DMS 273 treated with DMSO at 0.1 percent for 48 hours (cell line): Measurements from ENCODE around the gene SUMO2.
A peak's percentile ranks its signal among the peaks of the same experiment; 100 is the strongest.
"Not testable (repeated sequence)": the region's sequence is repeated elsewhere in the genome, so short reads cannot be mapped to it uniquely, and the experiment has no call there.

ENCODE experiments used
- DNase-seq: peaks from one replicate; lab custom pipeline; 2025; lab: John Stamatoyannopoulos, UW

SUMO2 gene

DNA sequence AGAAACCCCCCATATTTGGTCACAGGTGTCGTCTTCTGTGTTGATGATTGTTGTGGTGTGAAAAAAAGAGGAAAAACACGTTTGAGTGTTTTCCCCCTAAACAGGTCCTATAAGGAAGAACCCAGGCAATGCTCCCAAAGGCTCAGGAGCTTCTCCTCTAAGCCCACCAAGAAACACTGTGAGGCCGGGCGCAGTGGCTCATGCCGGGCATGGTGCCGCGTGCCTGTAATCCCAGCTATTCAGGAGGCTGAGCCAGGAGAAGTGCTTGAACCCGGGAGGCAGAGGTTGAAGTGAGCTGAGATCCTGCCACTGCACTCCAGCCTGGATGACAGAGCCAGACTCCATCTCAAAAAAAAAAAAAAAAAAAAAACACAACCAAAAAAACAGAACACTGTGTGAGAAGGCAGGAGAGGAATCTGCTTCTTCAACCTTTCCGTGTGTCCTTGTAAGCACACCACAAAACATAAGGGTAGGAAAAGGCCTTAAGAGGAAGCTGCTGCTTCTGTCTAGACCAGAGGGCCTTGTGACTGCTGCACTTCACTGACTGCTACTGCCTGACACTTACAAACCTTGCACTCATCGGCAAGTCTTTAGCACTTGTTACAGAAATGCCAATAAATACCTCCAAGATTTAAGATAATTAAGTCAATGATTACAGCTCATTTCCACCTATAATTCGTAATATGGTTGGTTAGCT, 37.8 kb downstream of the SUMO2 start:
- no peak for DNase-seq

DNA sequence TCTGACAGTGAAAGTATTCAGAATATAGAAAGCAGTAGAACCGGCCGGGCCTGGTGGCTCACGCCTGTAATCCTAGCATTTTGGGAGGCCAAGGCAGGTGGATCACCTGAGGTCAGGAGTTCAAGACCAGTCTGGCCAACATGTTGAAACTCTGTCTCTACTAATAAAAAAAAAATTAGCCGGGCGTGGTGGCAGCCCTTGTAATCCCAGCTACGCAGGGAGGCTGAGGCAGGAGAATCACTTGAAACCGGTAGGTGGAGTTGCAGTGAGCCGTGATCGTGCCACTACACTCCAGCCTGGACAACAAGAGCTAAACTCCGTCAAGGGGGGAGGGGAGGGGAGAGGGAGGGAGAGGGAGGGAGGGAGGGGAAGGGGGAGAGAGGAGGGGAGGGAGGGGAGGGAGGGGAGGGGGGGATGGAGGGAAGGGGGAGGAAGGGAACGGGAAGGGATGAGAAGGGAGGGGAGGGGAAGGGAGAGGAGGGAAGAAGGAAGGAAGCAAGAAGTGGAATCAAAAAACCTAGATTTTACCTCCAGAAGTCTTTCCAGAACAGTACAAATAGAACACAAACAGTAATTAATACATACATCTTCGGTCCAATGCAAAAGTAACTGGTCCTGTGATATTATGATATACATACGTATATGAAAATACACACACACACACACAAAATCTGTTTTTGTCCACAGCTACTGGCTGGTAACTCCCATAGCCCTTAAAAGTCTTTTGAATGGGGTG, 40.4 kb downstream of the SUMO2 start:
- no peak for DNase-seq

DNA sequence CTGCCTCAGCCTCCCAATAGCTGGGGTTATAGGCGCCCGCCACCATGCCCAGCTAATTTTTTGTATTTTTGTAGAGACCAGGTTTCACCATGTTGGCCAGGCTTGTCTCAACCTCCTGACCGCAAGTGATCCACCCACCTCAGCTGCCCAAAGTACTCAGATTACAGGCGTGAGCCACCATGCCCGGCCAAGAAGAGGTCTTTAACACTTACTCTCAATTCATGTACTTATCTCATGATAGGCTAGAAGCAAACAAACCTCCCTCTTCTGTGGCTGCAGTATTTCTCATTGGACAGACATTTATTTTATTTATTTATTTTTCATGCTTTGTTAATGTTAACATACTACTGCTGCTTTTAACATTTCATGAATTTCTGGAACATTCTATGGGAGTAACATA, 44.2 kb downstream of the SUMO2 start:
- DNase-seq, result no peak

- not testable (repeated sequence) for DNase-seq
Observed at GRCh38 chr17:75137762-75138161, 45.0 kb downstream of the SUMO2 start.

GRCh38 chr17:75135946-75136345, 46.8 kb downstream of the SUMO2 start:
- DNase-seq, result no peak

GRCh38 chr17:75135452-75135851, 47.3 kb downstream of the SUMO2 start:
- DNase-seq, result no peak

DNA sequence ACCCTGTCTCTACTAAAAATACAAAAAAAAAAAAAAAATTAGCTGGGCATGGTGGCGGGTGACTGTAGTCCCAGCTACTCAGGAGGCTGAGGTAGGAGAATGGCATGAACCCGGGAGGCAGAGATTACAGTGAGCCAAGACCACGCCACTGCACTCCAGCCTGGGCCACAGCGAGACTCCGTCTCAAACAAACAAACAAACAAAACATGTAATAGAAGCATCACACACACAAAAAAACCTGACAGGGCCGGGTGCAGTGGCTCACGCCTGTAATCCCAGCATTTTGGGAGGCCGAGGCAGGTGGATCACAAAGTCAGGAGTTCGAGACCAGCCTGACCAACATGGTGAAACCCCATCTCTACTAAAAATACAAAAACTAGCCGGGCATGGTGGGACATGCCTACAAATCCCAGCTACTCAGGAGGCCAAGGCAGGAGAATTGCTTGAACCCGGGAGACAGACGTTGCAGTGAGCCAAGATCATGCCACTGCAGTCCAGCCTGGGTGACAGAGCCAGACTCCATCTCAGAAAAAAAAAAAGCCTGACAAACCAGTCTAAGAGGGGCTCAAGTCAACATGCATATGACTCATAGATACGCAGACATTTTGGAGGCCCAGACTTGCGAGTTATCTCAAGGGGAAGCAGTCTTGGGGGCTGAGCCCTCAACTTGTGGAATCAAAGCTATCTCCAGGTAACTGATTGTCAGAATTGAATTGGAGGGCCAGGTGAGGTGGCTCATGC, 49.0 kb downstream of the SUMO2 start:
- not testable (repeated sequence) for DNase-seq

DNA sequence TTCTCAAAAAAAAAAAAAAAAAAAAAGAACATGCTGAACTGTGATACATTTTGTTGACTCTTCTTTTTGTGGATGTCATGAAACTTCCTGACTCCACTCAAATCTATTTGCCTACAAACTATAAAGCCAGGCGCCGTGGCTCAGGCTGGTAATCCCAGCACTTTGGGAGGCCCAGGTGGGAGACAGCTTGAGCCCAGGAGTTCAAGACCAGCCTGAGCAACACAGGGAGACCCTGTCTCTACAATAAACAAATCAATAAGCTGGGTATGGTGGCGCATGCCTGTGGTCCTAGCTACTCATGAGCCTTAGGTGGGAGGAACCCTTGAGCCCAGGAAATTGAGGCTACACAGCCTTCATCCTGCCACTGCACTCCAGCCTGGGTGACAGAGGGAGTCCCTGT, 49.8 kb downstream of the SUMO2 start:
- no peak for DNase-seq

DNA sequence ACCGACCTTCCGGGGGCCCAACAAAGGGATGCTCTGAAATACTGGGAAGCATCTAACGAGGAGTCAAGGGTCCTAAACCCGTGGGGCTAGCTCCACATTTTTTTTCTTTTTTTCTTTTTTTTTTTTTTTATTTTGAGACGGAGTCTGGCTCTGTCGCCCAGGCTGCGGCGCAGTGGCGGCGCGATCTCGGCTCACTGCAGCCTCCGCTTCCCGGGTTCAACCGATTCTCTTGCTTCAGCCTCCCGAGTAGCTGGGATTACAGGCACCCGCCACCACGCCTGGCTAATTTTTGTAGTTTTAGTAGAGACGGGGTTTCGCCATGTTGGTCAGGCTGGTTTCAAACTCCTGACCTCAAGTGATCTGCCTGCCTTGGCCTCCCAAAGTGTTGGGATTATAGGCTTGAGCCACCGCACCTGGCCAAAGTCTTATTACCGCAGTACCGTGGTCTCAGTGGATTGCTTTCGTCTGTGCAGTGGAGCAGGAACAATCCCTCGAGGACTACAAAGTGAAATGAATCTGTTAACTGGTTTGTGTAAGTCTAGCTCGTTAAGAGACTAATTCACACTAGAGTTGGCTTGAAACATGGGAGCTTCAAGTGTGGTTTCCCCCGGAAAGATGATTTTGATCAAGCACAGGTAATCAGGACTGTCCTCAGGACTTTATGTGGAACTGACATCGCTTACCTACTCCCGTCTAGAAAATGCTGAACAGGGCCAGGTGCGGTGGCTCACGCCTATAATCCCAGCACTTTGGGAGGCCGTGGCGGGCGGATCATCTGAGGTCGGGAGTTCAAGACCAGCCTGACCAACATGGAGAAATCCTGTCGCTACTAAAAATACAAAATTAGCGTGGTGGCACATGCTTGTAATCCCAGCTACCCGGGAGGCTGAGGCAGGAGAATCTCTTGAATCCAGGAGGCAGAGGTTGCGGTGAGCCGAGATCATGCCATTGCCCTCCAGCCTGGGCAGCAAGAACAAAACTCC, 50.5 kb downstream of the SUMO2 start:
- DNase-seq, result not testable (repeated sequence)

DNA sequence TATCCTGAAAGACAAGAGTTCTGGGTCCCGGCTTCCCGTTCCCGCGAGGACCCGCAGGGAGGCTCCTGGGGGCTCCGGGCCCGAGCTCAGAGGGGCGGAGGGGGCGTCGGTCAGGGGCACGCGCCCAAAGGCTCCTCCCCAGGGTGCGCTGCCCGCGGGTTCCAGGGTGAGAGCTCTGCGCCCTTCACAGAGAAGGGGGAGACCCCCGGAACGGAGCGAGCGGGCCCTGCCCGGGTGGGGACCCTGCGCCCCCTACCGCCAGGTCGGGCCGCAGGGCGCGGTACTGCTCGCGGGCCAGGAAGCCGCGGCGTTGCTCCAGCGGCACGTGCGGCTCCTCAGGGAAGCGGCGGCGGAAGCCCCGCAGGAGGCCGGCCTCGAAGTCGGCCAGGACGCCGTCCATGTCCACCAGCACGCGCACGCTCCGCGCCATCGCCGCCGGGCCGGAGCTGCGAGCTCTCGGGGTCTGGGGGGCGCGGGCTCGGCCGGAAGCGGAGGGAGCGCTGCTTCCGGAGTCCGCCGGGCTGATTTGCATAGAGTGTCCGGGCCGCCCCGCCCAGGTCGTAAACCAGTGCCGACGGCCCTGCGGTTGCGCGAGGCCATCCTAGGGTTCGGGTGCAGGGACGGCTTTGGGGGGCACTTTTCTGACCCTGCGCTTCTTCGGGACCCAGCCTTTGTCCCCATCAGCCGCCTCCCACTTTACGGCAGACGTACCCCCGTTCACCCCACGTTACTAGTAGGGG, 51.3 kb downstream of the SUMO2 start, which contains the start of gene NT5C:
Gene NT5C, minus strand, starts transcription at position 465 of the 740 bp plus-strand sequence. Its CDS starts 35 bp downstream, at position 430.
- peak; percentile 56 for DNase-seq

GRCh38 chr17:75130632-75131277, 52.0 kb downstream of the SUMO2 start:
- DNase-seq, result peak; percentile 62

DNA sequence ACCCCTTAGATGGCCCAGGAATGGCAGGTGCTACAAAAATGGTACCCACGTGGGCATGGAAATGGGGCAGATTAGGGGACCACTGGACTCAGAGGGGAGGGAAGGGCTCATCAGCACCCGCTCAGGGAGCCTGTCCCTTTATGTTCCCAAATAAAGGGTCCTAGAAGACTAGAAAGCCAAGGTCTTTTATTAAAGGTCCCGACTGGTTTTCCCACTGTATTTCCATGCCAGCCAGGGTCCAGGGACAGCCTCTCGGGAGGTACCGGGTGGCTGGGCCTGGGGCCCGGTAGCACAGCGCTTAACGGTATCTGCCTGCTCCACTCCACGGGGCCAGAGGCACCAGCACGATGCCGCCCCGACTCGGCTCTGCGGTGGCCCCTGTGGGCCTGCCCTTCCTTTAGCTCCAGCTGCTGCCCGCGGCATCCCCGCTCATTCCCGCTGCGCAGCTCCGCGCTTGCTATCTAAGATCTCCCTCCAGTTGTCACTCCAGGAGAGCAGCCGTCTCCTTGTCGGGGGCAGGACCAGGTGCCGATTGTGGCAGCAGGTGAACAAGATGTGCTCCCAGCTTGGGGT, 52.6 kb downstream of the SUMO2 start:
- no peak for DNase-seq

DNA sequence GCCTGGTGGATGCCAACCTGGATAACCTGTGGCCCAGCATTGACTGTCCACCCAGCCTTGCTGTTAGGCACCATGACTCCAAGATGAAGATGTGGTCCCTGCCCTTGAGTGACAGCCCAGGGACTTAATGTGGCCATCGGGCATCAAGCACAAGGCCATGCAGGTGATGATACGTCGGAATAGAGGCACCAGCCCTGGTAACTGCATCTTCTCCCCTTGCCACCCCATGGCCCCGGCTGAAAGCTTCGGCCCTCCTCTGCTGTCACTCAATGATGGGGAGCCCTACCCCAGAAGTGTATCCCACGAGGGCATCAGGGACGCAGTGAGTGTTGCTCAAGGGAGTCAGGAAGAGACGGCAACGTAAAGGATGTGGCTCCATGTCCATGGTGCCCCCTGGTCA, 53.2 kb downstream of the SUMO2 start:
- DNase-seq, result no peak

DNA sequence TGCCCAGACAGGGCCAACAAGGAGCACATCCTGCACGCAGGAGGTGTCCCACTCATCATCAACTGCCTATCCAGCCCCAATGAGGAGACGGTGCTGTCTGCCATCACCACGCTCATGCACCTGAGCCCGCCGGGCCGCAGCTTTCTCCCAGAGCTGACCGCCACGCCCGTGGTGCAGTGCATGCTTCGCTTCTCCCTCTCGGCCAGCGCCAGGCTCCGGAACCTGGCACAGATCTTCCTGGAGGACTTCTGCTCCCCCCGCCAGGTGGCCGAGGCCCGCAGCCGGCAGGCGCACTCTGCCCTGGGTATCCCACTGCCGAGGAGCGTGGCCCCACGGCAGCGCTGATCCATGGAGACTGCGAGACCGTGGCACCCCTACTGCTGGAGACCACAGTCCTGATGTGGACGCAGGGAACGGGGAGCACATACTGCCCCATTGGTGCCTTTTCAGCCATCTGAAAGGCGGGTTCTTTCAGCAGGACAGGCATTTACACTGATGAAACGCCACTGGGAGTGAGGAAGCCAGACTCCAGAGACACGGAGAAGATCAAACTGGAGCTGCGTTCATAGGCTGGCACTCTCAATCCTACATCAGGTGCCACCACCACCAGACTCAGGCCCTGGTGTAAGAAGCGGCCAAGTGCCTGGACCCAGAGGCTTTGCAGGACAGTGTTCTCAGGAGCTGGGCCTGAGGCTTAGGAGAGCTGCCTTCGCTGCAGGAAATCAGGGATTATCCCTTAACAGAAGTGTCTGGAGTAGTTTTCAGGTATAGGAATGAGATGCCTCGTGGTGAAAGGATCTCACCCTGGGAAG, 53.9 kb downstream of the SUMO2 start:
- DNase-seq, result no peak

GRCh38 chr17:75127936-75128335, 54.8 kb downstream of the SUMO2 start:
- DNase-seq, result not testable (repeated sequence)

DNA sequence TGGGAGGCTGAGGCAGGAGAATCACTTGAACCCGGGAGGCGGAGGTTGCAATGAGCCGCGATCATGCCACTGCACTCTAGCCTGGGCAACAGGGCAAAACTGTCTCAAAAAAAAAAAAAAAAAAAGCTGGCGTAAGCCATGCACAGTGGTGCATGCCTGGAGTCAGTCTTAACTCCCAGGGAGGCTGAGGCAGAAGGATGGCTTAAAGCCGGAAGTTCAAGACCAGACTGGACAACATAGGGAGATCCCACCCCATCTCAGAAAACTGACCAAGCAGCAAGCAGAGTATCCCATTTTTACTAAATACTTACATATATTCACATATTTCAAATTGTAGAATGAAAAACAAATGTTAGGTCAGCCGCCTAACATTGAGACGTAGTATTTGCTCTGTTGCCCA, 55.8 kb downstream of the SUMO2 start:
- DNase-seq, result no peak

DNA sequence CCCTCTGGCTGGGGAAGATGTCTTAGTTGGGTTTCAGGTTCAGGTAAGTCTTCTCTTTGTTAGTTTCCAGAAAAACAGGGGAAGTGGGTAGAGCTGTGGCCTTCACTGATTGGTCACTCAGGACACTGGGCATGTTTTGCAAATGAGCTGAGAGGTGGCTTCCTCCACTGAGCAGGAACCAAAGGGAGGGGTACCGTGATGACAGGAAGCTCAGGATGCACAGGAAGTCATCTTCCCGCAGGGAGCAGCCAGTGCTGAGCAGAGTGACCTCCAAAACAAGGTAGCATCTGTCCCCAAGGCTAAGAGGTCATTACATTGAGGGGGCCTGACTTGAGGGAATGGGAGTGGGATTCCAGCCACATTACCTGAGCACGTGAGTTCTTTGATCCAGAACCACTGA, 56.8 kb downstream of the SUMO2 start:
- DNase-seq, result no peak

DNA sequence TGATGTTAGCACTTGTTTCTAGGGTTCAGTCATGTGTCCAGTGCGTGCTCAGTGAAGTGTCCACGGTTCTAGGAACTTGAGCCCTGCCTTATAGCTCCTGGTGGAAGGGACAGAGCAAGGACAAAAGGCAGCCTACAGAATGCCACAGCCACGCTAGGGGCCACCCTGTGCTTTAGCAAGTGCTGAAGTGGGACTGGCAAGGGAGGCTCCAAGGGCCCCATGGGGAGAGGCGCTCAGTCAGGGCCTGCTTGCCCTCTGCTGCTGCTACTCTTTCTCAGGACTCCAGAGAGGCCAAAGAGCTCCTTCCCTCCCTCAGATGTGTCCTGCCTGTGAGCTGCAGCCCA, 58.0 kb downstream of the SUMO2 start:
- DNase-seq, result no peak
